Measurements from ENCODE around the gene HMX3. TPM values are rescaled to one million over a fixed set of nuclear protein-coding genes. Genes with fewer than 3 reads are reported as not detected.

The HMX3 gene
- total and polyA plus RNA-seq, 2 of the 13 experiments (the other 11 are each of a cell fraction or from before 2014, with no cell fraction given): not detected

- TF ChIP-seq ZNF879 (CRISPR knock-in tag; IDR thresholded peaks at IDR 0.05) (no peak), PHF21A (CRISPR knock-in tag; IDR thresholded peaks at IDR 0.05) (peak; percentile 82), THAP11 (CRISPR knock-in tag; IDR thresholded peaks at IDR 0.05) (peak; percentile 77), GABPB1 (CRISPR knock-in tag; IDR thresholded peaks at IDR 0.05) (peak; percentile 64), KDM5B (CRISPR knock-in tag; IDR thresholded peaks at IDR 0.05; ENCODE audit: borderline replicate concordance) (peak; percentile 35; the same call in 1 of the 2 replicates), SP2 (CRISPR knock-in tag; IDR thresholded peaks at IDR 0.05) (peak; percentile 17; the same call in 1 of the 2 replicates), ZNF781 (CRISPR knock-in tag; IDR thresholded peaks at IDR 0.05; ENCODE audit: borderline replicate concordance, not compliant biosample characterization) (no peak), MAX (IDR thresholded peaks at IDR 0.05) (peak; percentile 49; the same call in 1 of the 2 replicates), ZNF768 (CRISPR knock-in tag; IDR thresholded peaks at IDR 0.05) (peak; percentile 84), LRRFIP1 (CRISPR knock-in tag; conservative IDR thresholded peaks at IDR 0.05) (no peak), ZNF687 (CRISPR knock-in tag; IDR thresholded peaks at IDR 0.05) (peak; percentile 65), HOXA3 (CRISPR knock-in tag; IDR thresholded peaks at IDR 0.05) (peak; percentile 75), HES4 (CRISPR knock-in tag; IDR thresholded peaks at IDR 0.05; ENCODE audit: borderline replicate concordance) (no peak), SMAD1 (CRISPR knock-in tag; IDR thresholded peaks at IDR 0.05; ENCODE audit: borderline replicate concordance, low read depth) (no peak), KMT2B (CRISPR knock-in tag; IDR thresholded peaks at IDR 0.05) (no peak), HOXA5 (CRISPR knock-in tag; IDR thresholded peaks at IDR 0.05) (no peak), MIER2 (CRISPR knock-in tag; IDR thresholded peaks at IDR 0.05) (peak; percentile 30; the same call in 1 of the 2 replicates), RFXAP (CRISPR knock-in tag; IDR thresholded peaks at IDR 0.05; ENCODE audit: borderline replicate concordance) (no peak), NKX3-1 (CRISPR knock-in tag; IDR thresholded peaks at IDR 0.05) (no peak), SIN3A (IDR thresholded peaks at IDR 0.05; ENCODE audit: borderline replicate concordance, low read depth, low read length) (peak; percentile 28; the same call in 1 of the 2 replicates), SOX5 (CRISPR knock-in tag; IDR thresholded peaks at IDR 0.05; ENCODE audit: borderline replicate concordance) (peak; percentile 73; the same call in 1 of the 2 replicates)
- TF ChIP-seq, protein P1, sequence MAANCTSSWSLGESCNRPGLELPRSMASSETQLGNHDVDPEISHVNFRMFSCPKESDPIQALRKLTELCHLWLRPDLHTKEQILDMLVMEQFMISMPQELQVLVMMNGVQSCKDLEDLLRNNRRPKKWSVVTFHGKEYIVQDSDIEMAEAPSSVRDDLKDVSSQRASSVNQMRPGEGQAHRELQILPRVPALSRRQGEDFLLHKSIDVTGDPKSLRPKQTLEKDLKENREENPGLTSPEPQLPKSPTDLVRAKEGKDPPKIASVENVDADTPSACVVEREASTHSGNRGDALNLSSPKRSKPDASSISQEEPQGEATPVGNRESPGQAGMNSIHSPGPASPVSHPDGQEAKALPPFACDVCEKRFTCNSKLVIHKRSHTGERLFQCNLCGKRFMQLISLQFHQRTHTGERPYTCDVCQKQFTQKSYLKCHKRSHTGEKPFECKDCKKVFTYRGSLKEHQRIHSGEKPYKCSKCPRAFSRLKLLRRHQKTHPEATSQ (CRISPR knock-in tag; IDR thresholded peaks at IDR 0.05; ENCODE audit: borderline replicate concordance): 0 out of 2 replicates have a peak, but pooled peaks have one; percentile 47
Observed at GRCh38 chr10:123139521-123140163, 3.9 kb downstream of the HMX3 start (continued).
